Neural cell (in vitro differentiated cells): Measurements from ENCODE around the gene DNAJC5. TPM values are rescaled to one million over a fixed set of nuclear protein-coding genes. Genes with fewer than 3 reads are reported as not detected.

Source experiments
- H2AFZ ChIP-seq: fragments of 200-600, 300-800 bp; sonication (generic), shearing (Covaris generic); 2 replicates; pipeline ENCODE4 v1.6.0; 2014; ENCODE audit warnings: low read depth, mild to moderate bottlenecking, antibody characterized with exemption, low read length, moderate library complexity
- H3F3A ChIP-seq: fragments of 200-600 bp; shearing (Covaris generic); 2 replicates; pipeline ENCODE4 v1.6.1; 2016; ENCODE audit warnings: mild to moderate bottlenecking, moderate library complexity, mixed read lengths, antibody characterized with exemption, low read length; ENCODE audit not compliant: insufficient read depth, poor library complexity, severe bottlenecking
- H3K27ac ChIP-seq: fragments of 200-600, 300-800 bp; sonication (generic), shearing (Covaris generic); 2 replicates; pipeline ENCODE4 v1.5.1; 2014; ENCODE audit warnings: mild to moderate bottlenecking, low read length, moderate library complexity
- H3K27me3 ChIP-seq: fragments of 300-800, 200-600 bp; sonication (generic), shearing (Covaris generic); 2 replicates; pipeline ENCODE4 v1.6.0; 2014; ENCODE audit warnings: mild to moderate bottlenecking, low read depth, low read length, moderate library complexity; ENCODE audit not compliant: insufficient read depth
- H3K36me3 ChIP-seq: fragments of 300-800, 200-600 bp; sonication (generic), shearing (Covaris generic); 2 replicates; pipeline ENCODE4 v1.5.1; 2014; ENCODE audit warnings: mild to moderate bottlenecking, antibody characterized with exemption, low read length, moderate library complexity; ENCODE audit not compliant: insufficient read depth
- H3K4me2 ChIP-seq: fragments of 300-800, 200-600 bp; sonication (generic), shearing (Covaris generic); 2 replicates; pipeline ENCODE4 v1.6.0; 2014; ENCODE audit warnings: mild to moderate bottlenecking, low read length
- H3K4me3 ChIP-seq: fragments of 300-800, 200-600 bp; sonication (generic), shearing (Covaris generic); 2 replicates; pipeline ENCODE4 v1.5.1; 2014; ENCODE audit warnings: mild to moderate bottlenecking, low read length, moderate library complexity
- H3K79me2 ChIP-seq: fragments of 200-600 bp; shearing (Covaris generic); replicated peaks from 2 replicates; pipeline ENCODE4 v1.6.0; 2014; ENCODE audit warnings: mild to moderate bottlenecking, low read length, moderate library complexity; ENCODE audit not compliant: insufficient read depth
- H3K9ac ChIP-seq: fragments of 300-800, 200-600 bp; sonication (generic), shearing (Covaris generic); 2 replicates; pipeline ENCODE4 v1.6.1; 2016; ENCODE audit warnings: mild to moderate bottlenecking, low read length, mixed read lengths
- H3K9me2 ChIP-seq: fragments of 200-600 bp; shearing (Covaris generic); 2 replicates; pipeline ENCODE4 v1.6.1; 2016; ENCODE audit warnings: mild to moderate bottlenecking, low read length, mixed read lengths; ENCODE audit not compliant: insufficient read depth
- H3K9me3 ChIP-seq: fragments of 200-600, 300-800 bp; sonication (generic), shearing (Covaris generic); 2 replicates; pipeline ENCODE4 v1.6.1; 2016; ENCODE audit warnings: mild to moderate bottlenecking, mixed run types, low read length, moderate library complexity, mixed read lengths
- H4K20me1 ChIP-seq: fragments of 200-600 bp; shearing (Covaris generic); 2 replicates; pipeline ENCODE4 v1.6.1; 2016; ENCODE audit warnings: mild to moderate bottlenecking, mixed run types; ENCODE audit not compliant: insufficient read depth
- CTCF ChIP-seq: fragments of 450-650 bp; IDR thresholded peaks from 2 replicates; pipeline ENCODE4 v1.5.1; 2014; ENCODE audit warnings: antibody characterized with exemption, mild to moderate bottlenecking, moderate library complexity; ENCODE audit not compliant: poor library complexity, severe bottlenecking
- EP300 ChIP-seq: fragments of 450-650 bp; conservative IDR thresholded peaks from 2 replicates; pipeline ENCODE4 v1.6.1; 2014; ENCODE audit warnings: antibody characterized with exemption, mild to moderate bottlenecking, moderate library complexity; ENCODE audit not compliant: poor library complexity, severe bottlenecking
- EZH2 ChIP-seq: fragments of 200-600, 300-800 bp; shearing (Covaris generic), sonication (generic); IDR thresholded peaks from 2 replicates; pipeline ENCODE4 v1.6.1; 2014; ENCODE audit warnings: antibody characterized with exemption, low read length, borderline replicate concordance, mild to moderate bottlenecking; ENCODE audit not compliant: insufficient read depth, poor library complexity, severe bottlenecking
- MXI1 ChIP-seq: fragments of 450-650 bp; conservative IDR thresholded peaks from 2 replicates; pipeline ENCODE4 v1.6.1; 2014; ENCODE audit warnings: antibody characterized with exemption, mild to moderate bottlenecking; ENCODE audit not compliant: poor library complexity, severe bottlenecking
- POLR2AphosphoS5 ChIP-seq: IDR thresholded peaks from 2 replicates; pipeline ENCODE4 v1.6.1; 2012
- RAD21 ChIP-seq: fragments of 450-650 bp; conservative IDR thresholded peaks from 2 replicates; pipeline ENCODE4 v1.6.1; 2014; ENCODE audit warnings: antibody characterized with exemption, mild to moderate bottlenecking, moderate library complexity
- REST ChIP-seq: IDR thresholded peaks from 2 replicates; pipeline ENCODE4 v1.6.1; 2012; ENCODE audit warnings: borderline replicate concordance
- SMC3 ChIP-seq: fragments of 450-650 bp; conservative IDR thresholded peaks from 2 replicates; pipeline ENCODE4 v1.6.1; 2014; ENCODE audit warnings: antibody characterized with exemption, mild to moderate bottlenecking, moderate library complexity; ENCODE audit not compliant: poor library complexity
- TAF1 ChIP-seq: IDR thresholded peaks from 2 replicates; pipeline ENCODE4 v1.6.1; 2012; ENCODE audit warnings: low read depth
- polyA plus RNA-seq: library from polyadenylated mRNA; depleted of rRNA; stranded (reverse); fragments of >200 nt; gene quantifications from 2 replicates; pipeline ENCODE4 v1.2.3, GENCODE V29; 2014

DNAJC5 gene
- polyA plus RNA-seq, 1 donor from 2014 or later = 82.8 TPM

- Histone ChIP-seq H3K4me3 (no peak overlapping the region), H3K27ac (no peak overlapping the region), H3K27me3 (no peaks in the 10 kb centered on the region), H3K79me2 (no peaks in the 10 kb centered on the region), H3K9ac (no peak overlapping the region), H4K20me1 (no peaks in the 10 kb centered on the region), H3K4me2 (no peak overlapping the region), H3F3A (no peaks in the 10 kb centered on the region), H3K36me3 (peaks cover 3% of the 10 kb centered on the region), H3K9me2 (no peaks in the 10 kb centered on the region), H3K9me3 (no peaks in the 10 kb centered on the region), H2AFZ (no peak overlapping the region)
- TF ChIP-seq POLR2AphosphoS5 (no peak), SMC3 (no peak), RAD21 (no peak), TAF1 (no peak), CTCF (no peak), REST (no peak), EZH2 (no peak), EP300 (no peak), MXI1 (no peak)
Measured at GRCh38 chr20:63930971-63931553, 36.1 kb downstream of the DNAJC5 start.

- H3K9ac ChIP-seq = no peak overlapping the region
- H3K9me2 ChIP-seq = no peaks in the 10 kb centered on the region
- no peaks in the 10 kb centered on the region for H3K79me2 ChIP-seq
- no peaks in the 10 kb centered on the region for H4K20me1 ChIP-seq
- no peak overlapping the region for H3K4me3 ChIP-seq
- H3K27me3 ChIP-seq = no peaks in the 10 kb centered on the region
- no peaks in the 10 kb centered on the region for H3K9me3 ChIP-seq
- TF ChIP-seq CTCF (no peak), REST (no peak), TAF1 (no peak), EZH2 (no peak), RAD21 (no peak), MXI1 (no peak), POLR2AphosphoS5 (no peak), SMC3 (no peak), EP300 (no peak)
- no peaks in the 10 kb centered on the region for H3F3A ChIP-seq
- peaks cover 3% of the 10 kb centered on the region for H3K36me3 ChIP-seq
- H3K4me2 ChIP-seq = no peak overlapping the region
- no peak overlapping the region for H2AFZ ChIP-seq
- no peak overlapping the region for H3K27ac ChIP-seq
Measured at GRCh38 chr20:63931735-63932134, 36.8 kb downstream of the DNAJC5 start.
